Islet of Langerhans (tissue), 1 donor: ENCODE data around the gene NCR1.
"Not testable (repeated sequence)": the region's sequence is repeated elsewhere in the genome, so short reads cannot be mapped to it uniquely, and the experiment has no call there.

Experiments used
- FAIRE-seq: peaks from one replicate; lab custom pipeline; 2011; peaks lifted over from hg19 to GRCh38; lab: Jason Lieb, UNC

NCR1 gene, protein sequence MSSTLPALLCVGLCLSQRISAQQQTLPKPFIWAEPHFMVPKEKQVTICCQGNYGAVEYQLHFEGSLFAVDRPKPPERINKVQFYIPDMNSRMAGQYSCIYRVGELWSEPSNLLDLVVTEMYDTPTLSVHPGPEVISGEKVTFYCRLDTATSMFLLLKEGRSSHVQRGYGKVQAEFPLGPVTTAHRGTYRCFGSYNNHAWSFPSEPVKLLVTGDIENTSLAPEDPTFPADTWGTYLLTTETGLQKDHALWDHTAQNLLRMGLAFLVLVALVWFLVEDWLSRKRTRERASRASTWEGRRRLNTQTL

DNA sequence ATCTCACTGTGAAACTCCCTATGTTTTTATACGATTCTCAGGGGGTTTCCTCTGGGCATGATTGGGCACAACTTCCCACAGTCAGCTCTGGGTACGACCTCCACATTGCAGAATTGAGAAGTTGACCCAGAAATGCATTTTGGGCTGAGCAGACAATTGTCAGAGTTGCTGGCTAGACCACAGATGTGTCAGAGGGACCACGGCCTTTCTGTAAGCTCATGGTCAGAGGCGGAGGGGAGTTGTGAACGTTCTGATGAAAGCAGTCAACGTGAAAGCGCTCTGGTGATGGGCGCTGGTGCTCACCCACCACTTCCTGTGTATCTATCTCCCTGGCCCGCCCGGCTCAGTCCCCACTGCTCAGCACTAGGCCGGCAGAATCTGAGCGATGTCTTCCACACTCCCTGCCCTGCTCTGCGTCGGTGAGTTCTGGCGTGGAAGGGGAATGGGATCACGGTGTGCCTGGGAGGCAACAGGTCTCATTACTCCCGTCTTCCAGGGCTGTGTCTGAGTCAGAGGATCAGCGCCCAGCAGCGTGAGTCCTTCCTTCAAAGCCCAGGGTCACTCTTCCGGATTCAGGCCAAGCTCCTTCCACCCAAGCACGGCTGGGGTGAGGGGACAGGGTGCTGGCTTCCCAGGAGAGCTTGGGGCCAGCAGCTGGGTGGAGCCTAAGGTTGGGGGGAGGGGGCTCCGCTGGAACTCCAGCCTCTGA, at the start of gene NCR1:
Gene NCR1, plus strand, starts transcription at position 346 of the 709 bp plus-strand sequence. Its CDS starts 40 bp downstream, at position 386.
- FAIRE-seq: no peak

DNA sequence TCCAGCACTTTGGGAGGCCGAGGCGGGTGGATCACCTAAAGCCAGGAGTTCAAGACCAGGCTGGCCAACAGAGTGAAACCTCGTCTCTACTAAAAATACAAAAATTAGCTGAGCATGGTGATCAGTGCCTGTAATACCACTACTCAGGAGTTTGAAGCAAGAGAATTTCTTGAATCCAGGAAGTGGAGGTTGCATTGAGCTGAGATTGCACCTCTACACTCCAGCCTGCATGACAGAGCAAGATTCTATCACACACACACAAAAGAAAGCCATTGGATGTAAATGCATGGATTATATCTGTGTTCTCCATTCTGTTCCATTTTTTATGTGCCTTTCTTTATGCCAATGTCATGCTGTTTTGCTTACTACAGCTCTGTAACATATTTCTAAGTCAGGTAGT, 47.5 kb upstream of the NCR1 start:
- not testable (repeated sequence) for FAIRE-seq

DNA sequence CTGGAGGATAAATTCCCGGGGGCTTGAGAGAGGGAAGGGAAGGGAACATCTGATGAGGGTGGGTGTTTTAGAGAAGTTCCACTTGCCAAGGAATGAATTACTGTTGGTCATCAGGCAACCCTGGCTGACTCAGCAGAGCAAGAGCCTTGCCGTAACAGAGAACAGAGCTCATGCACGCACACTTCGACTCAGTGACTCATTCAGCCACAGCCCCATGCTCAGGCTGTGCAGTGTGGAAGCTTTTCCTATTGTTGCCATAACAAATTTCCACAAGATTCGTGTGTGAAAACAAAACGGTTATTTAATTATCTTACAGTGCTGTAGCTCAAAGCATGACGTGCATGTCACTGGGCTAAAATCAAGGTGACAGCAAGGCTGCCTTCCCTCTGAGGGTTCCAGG, 46.5 kb upstream of the NCR1 start:
- FAIRE-seq: not testable (repeated sequence)

GRCh38 chr19:54863459-54863858, 42.5 kb upstream of the NCR1 start:
- not testable (repeated sequence) for FAIRE-seq

- FAIRE-seq: no peak
Measured at GRCh38 chr19:54871696-54872095, 34.3 kb upstream of the NCR1 start.

DNA sequence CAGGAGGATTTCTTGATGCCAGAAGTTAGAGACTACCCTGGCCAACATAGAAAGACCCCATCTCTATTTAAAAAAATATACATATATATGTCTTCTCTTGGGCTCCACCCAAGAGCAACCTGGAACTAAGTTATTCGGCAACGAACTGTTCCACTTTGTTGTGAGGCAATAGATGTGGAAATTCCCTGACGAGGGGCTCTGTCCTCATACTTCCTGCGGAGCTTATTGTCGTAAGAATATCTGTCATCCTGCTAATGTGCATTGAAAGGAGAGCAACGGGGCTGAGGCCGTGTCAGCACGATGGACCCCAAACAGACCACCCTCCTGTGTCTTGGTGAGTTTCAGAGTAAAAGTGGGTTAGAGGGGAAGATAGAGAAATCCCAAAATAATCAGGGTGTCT, 32.0 kb upstream of the NCR1 start, which contains the start of gene FCAR:
Gene FCAR, plus strand, starts transcription at position 246 of the 400 bp plus-strand sequence. Its CDS starts 55 bp downstream, at position 301.
- no peak for FAIRE-seq

GRCh38 chr19:54875506-54875905, 30.4 kb upstream of the NCR1 start:
- FAIRE-seq: no peak

- no peak for FAIRE-seq
Measured at GRCh38 chr19:54877471-54877870, 28.5 kb upstream of the NCR1 start.

DNA sequence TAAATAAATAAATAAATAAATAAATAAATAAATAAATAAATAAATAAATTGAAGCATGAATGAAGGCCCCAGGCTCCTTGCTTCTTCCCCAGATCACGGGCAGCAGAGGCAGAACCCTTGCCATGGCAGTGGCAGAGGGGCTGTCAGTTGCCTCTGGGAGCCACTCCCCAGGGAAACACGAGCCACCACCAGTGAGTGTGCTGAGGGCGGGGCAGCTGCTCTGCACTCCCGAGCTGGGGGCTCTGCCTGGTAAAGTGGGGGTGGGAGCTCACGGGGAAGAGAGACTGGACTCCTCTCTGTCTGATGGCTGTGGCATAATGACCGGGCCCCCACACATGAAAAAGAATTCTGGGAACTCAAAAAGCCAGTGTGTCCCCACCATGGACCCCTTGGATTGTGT, 24.1 kb upstream of the NCR1 start:
- no peak for FAIRE-seq

DNA sequence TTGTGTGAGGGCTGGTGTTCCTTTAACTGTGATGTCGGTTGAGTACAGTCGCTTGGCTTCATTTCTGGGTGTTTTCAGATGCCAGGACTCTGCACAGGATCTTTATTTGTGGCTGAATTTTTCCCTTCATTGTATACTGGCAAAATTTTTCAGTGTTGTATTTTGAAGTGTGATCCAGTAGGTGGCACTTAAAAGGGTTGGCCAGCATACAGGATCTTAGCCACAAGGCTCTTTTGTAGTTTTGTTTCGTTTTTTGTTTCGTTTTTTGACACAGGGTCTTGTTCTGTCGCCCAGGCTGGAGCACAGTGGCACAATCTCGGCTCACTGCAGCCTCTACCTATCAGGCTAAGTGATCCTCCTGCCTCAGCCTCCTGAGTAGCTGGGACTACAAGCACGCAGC, 23.2 kb upstream of the NCR1 start:
- FAIRE-seq: no peak

DNA sequence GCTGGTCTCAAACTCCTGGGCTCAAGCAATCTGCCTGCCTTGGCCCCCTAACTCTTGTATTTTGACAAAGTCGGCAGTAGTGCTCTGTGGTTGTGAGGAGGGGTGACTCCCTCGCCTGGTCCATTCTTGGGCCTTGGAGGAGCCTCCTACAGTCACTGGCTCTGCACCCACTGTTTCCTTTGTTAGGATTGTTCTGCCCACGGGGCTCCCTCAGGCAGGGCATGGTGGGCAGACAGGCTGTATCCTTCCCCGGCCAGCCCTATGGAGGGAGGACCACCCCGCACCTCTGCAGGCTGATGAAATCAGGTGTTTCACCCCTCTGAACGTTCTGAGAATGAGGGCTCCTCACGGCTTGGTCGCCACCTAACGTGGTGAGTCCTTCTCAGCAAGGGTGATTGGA, 22.7 kb upstream of the NCR1 start:
- FAIRE-seq: no peak

DNA sequence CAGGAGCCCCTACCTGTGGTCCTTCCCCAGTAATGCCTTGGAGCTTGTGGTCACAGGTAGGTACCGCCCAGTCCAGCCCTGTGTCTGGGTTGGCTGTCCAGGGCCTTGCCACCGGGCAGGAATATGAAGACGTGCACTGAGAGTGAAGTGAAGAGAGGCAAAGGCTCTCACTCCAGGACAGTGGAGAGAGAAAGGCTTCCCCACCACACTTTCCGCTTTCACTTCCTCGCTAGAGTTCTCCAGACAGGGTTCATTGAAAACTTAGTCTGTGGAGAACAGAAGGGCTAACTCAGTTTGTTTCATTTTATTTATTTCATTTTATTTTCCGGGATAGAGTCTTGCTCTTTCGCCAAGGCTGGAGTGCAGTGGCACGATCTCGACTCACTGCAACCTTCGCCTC, 17.7 kb upstream of the NCR1 start:
- FAIRE-seq: no peak

DNA sequence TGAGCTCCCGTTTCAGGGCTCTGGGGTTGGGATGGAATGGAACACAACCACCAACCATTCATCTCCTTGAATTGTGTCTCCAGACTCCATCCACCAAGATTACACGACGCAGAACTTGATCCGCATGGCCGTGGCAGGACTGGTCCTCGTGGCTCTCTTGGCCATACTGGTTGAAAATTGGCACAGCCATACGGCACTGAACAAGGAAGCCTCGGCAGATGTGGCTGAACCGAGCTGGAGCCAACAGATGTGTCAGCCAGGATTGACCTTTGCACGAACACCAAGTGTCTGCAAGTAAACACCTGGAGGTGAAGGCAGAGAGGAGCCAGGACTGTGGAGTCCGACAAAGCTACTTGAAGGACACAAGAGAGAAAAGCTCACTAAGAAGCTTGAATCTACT, 16.4 kb upstream of the NCR1 start:
- no peak for FAIRE-seq

DNA sequence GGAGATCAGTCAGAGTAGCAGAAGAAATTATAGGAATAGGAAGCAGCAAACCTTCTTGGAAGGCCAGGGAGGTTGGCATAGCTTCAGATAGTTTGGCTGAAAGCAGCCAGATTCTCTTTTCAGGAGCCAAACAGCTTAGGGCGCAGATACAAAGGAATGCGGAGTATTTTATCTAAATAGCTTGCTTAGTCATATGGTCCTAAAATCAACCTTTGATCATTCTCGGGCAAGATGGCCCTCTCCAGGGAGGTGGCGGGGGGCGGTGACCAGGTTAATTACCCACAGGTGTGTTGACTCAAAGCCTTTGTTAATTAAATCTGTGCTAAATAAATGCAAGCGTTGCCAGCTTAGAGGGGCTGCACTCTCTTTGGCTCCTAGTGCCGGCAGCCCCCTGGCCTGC, 12.5 kb upstream of the NCR1 start:
- FAIRE-seq: no peak

GRCh38 chr19:54894106-54894505, 11.8 kb upstream of the NCR1 start:
- FAIRE-seq: not testable (repeated sequence)

- no peak for FAIRE-seq
Measured at GRCh38 chr19:54896036-54896435, 9.9 kb upstream of the NCR1 start.

GRCh38 chr19:54898685-54899084, 7.3 kb upstream of the NCR1 start:
- not testable (repeated sequence) for FAIRE-seq

DNA sequence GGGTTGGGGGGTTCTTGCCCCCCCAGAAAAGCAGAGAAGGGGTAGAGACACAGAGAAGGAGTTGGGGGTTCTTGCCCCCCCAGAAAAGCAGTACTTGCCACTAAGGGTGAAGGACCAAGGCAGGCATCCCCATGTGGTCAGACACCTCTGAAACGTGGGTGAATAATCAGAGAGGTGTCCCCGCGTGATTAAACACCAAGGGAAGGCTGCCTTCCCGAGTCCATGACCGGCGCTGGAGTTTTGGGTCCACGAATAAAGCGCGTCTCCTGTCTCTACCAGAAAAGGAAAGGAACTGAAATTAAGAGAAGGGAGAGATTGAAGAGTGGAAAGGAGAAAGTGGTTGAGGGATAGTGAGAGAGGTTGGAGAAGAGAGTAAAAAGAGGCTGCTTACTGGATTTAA, 6.3 kb upstream of the NCR1 start:
- not testable (repeated sequence) for FAIRE-seq

GRCh38 chr19:54901153-54901552, 4.8 kb upstream of the NCR1 start:
- not testable (repeated sequence) for FAIRE-seq

DNA sequence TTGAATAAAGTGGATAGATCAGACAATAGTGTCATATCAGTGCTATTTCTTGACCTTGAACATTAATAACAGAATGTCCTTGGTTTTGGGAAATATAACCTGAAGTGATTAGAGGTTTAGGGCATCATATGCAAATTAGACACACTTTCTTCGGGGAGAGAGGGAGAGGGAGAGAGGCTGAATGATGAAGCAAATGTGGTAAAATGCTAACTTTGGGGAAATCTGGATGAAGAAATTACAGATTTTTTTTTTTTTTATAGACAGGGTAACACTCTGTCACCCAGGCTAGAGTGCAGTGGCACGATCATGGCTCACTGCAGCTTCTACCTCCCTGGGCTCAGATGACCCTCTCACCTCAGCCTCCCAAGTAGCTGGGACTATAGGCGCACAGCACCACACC, 3.9 kb upstream of the NCR1 start:
- no peak for FAIRE-seq

- FAIRE-seq: no peak
Measured at GRCh38 chr19:54903303-54903702, 2.6 kb upstream of the NCR1 start.

DNA sequence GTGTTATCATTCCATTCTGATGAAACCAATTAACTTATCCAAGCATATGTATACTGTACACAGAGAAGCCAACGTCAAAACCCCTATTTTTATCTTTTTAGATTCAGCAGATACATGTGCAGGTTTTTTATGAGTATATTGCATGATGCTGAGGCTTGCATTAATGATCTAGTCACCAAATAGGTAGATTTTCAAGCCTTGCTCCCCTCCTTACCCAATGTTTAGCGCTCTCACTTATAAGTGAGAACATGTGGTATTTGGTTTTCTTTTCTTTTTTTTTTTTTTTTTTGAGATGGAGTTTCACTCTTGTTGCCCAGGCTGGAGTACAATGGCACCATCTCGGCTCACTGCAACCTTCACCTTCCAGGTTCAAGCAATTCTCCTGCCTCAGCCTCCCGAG, 1.7 kb upstream of the NCR1 start:
- not testable (repeated sequence) for FAIRE-seq

- FAIRE-seq: no peak
Measured at GRCh38 chr19:54905421-54905802, 536 bp upstream of the NCR1 start.

- FAIRE-seq: no peak
Measured at GRCh38 chr19:54906819-54907218, 871 bp downstream of the NCR1 start.
